ENCODE results near the gene MISFA. TPM values are rescaled to one million over a fixed set of nuclear protein-coding genes. Genes with fewer than 3 reads are reported as not detected.

The MISFA gene
- total RNA-seq, 1 experiment from 2014 or later: 7.9 TPM

GRCh38 chr11:18623707-18624106 is 24.1 kb downstream of the MISFA start:
- POLR2A ChIA-PET (ENCODE audit: unreplicated experiment): no interaction called here
- Histone ChIP-seq H3K9me3 (ENCODE audit: insufficient read depth, low read depth) (no peaks in the 10 kb centered on the region), H3K36me3 (ENCODE audit: low read depth) (no peaks in the 10 kb centered on the region), H3K9me2 (ENCODE audit: insufficient read depth) (no peaks in the 10 kb centered on the region), H3K27ac (no peak overlapping the region), H3K4me3 (no peak overlapping the region), H4K20me1 (ENCODE audit: insufficient read depth) (peaks cover 54% of the 10 kb centered on the region), H3K4me2 (no peak overlapping the region), H3F3A (ENCODE audit: insufficient read depth, low read depth) (no peaks in the 10 kb centered on the region), H3K27me3 (ENCODE audit: insufficient read depth, low read depth) (no peaks in the 10 kb centered on the region), H3K79me2 (ENCODE audit: low read depth) (peaks cover 98% of the 10 kb centered on the region), H2AFZ (no peak overlapping the region), H3K4me1 (replicated peaks; ENCODE audit: insufficient read depth) (no peaks in the 10 kb centered on the region)
- no TSS peak for BruUV-seq (replicated peaks)
- TF ChIP-seq EZH2 (IDR thresholded peaks at IDR 0.05; ENCODE audit: low read depth): no peak
- no peak for TF ChIP-seq CTCF (conservative IDR thresholded peaks at IDR 0.05)
- DNase-seq: no peak
- intact Hi-C loops (cut with micrococcal nuclease; ENCODE audit: unreplicated experiment): no loop called here
- CTCF ChIA-PET: no interaction called here

GRCh38 chr11:18624161-18624560 is 24.6 kb downstream of the MISFA start:
- POLR2A ChIA-PET (ENCODE audit: unreplicated experiment): no interaction called here

DNA sequence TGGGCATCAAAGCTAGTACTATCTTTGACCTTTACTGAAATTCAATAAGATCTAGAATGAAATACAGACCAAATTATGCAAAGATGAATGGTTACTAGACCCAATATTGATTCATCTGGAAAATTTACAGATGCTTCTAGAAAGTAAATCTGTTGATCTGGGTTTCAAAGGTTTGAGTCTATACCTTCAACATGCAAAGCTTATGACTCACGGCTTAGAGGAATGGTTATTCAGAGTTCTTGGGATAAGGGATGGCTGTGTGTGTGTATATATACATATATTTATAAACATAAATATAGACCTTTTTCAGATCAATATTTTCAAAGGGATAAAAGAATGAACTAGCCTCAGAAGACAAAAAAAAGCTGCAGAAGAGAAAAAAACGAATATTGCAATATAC is 33.3 kb downstream of the MISFA start:
- intact Hi-C loops (cut with micrococcal nuclease; ENCODE audit: unreplicated experiment): loop anchor here (5.0 kb wide), 1 partner anchor 106 kb away; the partner anchor contains the start of gene TSG101
- H3K9me2 ChIP-seq (ENCODE audit: insufficient read depth): no peaks in the 10 kb centered on the region
- TF ChIP-seq EZH2 (IDR thresholded peaks at IDR 0.05; ENCODE audit: low read depth): no peak
- TF ChIP-seq CTCF (conservative IDR thresholded peaks at IDR 0.05): no peak
- H3K4me2 ChIP-seq: peak overlapping the region; percentile 100
- peaks cover 15% of the 10 kb centered on the region for H3K4me1 ChIP-seq (replicated peaks; ENCODE audit: insufficient read depth)
- no peak overlapping the region for H3K27ac ChIP-seq
- no peaks in the 10 kb centered on the region for H3K27me3 ChIP-seq (ENCODE audit: insufficient read depth, low read depth)
- DNase-seq: no peak
- H3K9me3 ChIP-seq (ENCODE audit: insufficient read depth, low read depth): no peaks in the 10 kb centered on the region
- ChIA-PET CTCF (interaction anchor here (1.0 kb wide), 1 partner anchor 73 kb away, joined by 4 read pairs; no protein-coding TSS in a partner anchor), POLR2A (ENCODE audit: unreplicated experiment) (interaction anchor here (1.4 kb wide), 1 partner anchor 320 kb away, joined by 12 read pairs; no protein-coding TSS in a partner anchor)
- H3K36me3 ChIP-seq (ENCODE audit: low read depth): no peaks in the 10 kb centered on the region
- H3K79me2 ChIP-seq (ENCODE audit: low read depth): peaks cover 68% of the 10 kb centered on the region
- 0 out of 2 replicates have a peak, but pooled peaks cover 3% of the 10 kb centered on the region for H3F3A ChIP-seq (ENCODE audit: insufficient read depth, low read depth)
- H3K4me3 ChIP-seq: peak overlapping the region; percentile 95
- no TSS peak for BruUV-seq (replicated peaks)
- H2AFZ ChIP-seq: no peak overlapping the region
- H4K20me1 ChIP-seq (ENCODE audit: insufficient read depth): peaks cover 20% of the 10 kb centered on the region

More at GRCh38 chr11:18624161-18624560, 24.6 kb downstream of the MISFA start:
- CTCF ChIA-PET: no interaction called here
- Histone ChIP-seq H3K4me2 (no peak overlapping the region), H4K20me1 (ENCODE audit: insufficient read depth) (peaks cover 57% of the 10 kb centered on the region), H3K27ac (no peak overlapping the region), H3K9me3 (ENCODE audit: insufficient read depth, low read depth) (no peaks in the 10 kb centered on the region), H3F3A (ENCODE audit: insufficient read depth, low read depth) (0 out of 2 replicates have a peak, but pooled peaks cover 3% of the 10 kb centered on the region), H2AFZ (no peak overlapping the region), H3K9me2 (ENCODE audit: insufficient read depth) (no peaks in the 10 kb centered on the region), H3K79me2 (ENCODE audit: low read depth) (peaks cover 98% of the 10 kb centered on the region), H3K4me1 (replicated peaks; ENCODE audit: insufficient read depth) (no peaks in the 10 kb centered on the region), H3K27me3 (ENCODE audit: insufficient read depth, low read depth) (no peaks in the 10 kb centered on the region), H3K4me3 (no peak overlapping the region), H3K36me3 (ENCODE audit: low read depth) (no peaks in the 10 kb centered on the region)
- no peak for TF ChIP-seq EZH2 (IDR thresholded peaks at IDR 0.05; ENCODE audit: low read depth)
- no TSS peak for BruUV-seq (replicated peaks)
- intact Hi-C loops (cut with micrococcal nuclease; ENCODE audit: unreplicated experiment): no loop called here
- no peak for DNase-seq

Measured in PC-9 (cell line).